Measurements from ENCODE around the gene ARVCF. TPM values are rescaled to one million over a fixed set of nuclear protein-coding genes. Genes with fewer than 3 reads are reported as not detected.
A peak's percentile ranks its signal among the peaks of the same experiment; 100 is the strongest.

ARVCF gene
- total RNA-seq, 4 donors from 2014 or later: 34.5 to 123 (median 111) TPM

- intact Hi-C loops (cut with DNase I): loop anchor here (5.0 kb wide), 1 partner anchor 43 kb away; no protein-coding TSS in a partner anchor
- 79% methylated on average over 5 to 15 of the region's 19 CpGs for WGBS, 2 donors
- H3K4me1 ChIP-seq: peaks cover 22 to 26% of the 10 kb centered on the region in 2 donors
- H3K27me3 ChIP-seq: no peaks in the 10 kb centered on the region
- DNase-seq: no peak
- H3K4me3 ChIP-seq (replicated peaks in 1 of 3): no peak overlapping the region
- no peaks in the 10 kb centered on the region for H3K9me3 ChIP-seq
- H3K36me3 ChIP-seq: no peaks in the 10 kb centered on the region
- no peak for TF ChIP-seq POLR2A (IDR thresholded peaks at IDR 0.05)
- no peak overlapping the region for H3K27ac ChIP-seq
These were observed 61.1 kb downstream of the ARVCF start for GRCh38 chr22:19955241-19956128.

GRCh38 chr22:19951346-19951745, 65.3 kb downstream of the ARVCF start:
- Histone ChIP-seq H3K36me3 (peaks cover 0 to 7% of the 10 kb centered on the region in 2 donors), H3K4me3 (replicated peaks in 1 of 3) (no peak overlapping the region), H3K4me1 (peaks cover 11 to 19% of the 10 kb centered on the region in 2 donors), H3K9me3 (no peaks in the 10 kb centered on the region), H3K27ac (no peak overlapping the region), H3K27me3 (no peaks in the 10 kb centered on the region)
- no peak for DNase-seq
- TF ChIP-seq CTCF (IDR thresholded peaks at IDR 0.05) (no peak), POLR2A (IDR thresholded peaks at IDR 0.05) (no peak)
- 95 to 97% methylated on average over 13 of the region's 13 CpGs for WGBS, 2 donors
- intact Hi-C loops (cut with DNase I): no loop called here

GRCh38 chr22:19948057-19948760, 68.4 kb downstream of the ARVCF start:
- intact Hi-C loops (cut with DNase I): no loop called here
- TF ChIP-seq POLR2A (IDR thresholded peaks at IDR 0.05) (no peak), CTCF (IDR thresholded peaks at IDR 0.05) (no peak)
- Histone ChIP-seq H3K36me3 (peaks cover 0 to 7% of the 10 kb centered on the region in 2 donors), H3K4me1 (peaks cover 16 to 22% of the 10 kb centered on the region in 2 donors), H3K4me3 (replicated peaks in 1 of 3) (no peak overlapping the region), H3K27me3 (no peaks in the 10 kb centered on the region), H3K27ac (no peak overlapping the region), H3K9me3 (no peaks in the 10 kb centered on the region)
- WGBS, 2 donors: 76 to 80% methylated on average over 9 of the region's 9 CpGs
- no peak for DNase-seq

- Histone ChIP-seq H3K4me1 (peaks cover 34 to 38% of the 10 kb centered on the region in 2 donors), H3K27ac (peak overlapping the region; percentile 87 to 89 (median 89)), H3K36me3 (no peaks in the 10 kb centered on the region), H3K27me3 (no peaks in the 10 kb centered on the region), H3K9me3 (no peaks in the 10 kb centered on the region), H3K4me3 (replicated peaks in 1 of 3) (peak overlapping the region in 1 of 3 donors; percentile 73)
- TF ChIP-seq CTCF (IDR thresholded peaks at IDR 0.05) (no peak), POLR2A (IDR thresholded peaks at IDR 0.05) (peak in 1 of 2 donors; percentile 22)
- intact Hi-C loops (cut with DNase I): no loop called here
- peak; percentile 41 to 50 for DNase-seq
- 37 to 42% methylated on average over 11 of the region's 11 CpGs for WGBS, 2 donors
These were observed 73.3 kb downstream of the ARVCF start for GRCh38 chr22:19943082-19944026.
